GF-D8 (cell line): Measurements from ENCODE around the gene ADAT3.
A peak's percentile ranks its signal among the peaks of the same experiment; 100 is the strongest.
"Not testable (repeated sequence)": the region's sequence is repeated elsewhere in the genome, so short reads cannot be mapped to it uniquely, and the experiment has no call there.

ENCODE experiments used
- DNase-seq: peaks from one replicate; lab custom pipeline; 2025; lab: John Stamatoyannopoulos, UW

ADAT3 gene

DNA sequence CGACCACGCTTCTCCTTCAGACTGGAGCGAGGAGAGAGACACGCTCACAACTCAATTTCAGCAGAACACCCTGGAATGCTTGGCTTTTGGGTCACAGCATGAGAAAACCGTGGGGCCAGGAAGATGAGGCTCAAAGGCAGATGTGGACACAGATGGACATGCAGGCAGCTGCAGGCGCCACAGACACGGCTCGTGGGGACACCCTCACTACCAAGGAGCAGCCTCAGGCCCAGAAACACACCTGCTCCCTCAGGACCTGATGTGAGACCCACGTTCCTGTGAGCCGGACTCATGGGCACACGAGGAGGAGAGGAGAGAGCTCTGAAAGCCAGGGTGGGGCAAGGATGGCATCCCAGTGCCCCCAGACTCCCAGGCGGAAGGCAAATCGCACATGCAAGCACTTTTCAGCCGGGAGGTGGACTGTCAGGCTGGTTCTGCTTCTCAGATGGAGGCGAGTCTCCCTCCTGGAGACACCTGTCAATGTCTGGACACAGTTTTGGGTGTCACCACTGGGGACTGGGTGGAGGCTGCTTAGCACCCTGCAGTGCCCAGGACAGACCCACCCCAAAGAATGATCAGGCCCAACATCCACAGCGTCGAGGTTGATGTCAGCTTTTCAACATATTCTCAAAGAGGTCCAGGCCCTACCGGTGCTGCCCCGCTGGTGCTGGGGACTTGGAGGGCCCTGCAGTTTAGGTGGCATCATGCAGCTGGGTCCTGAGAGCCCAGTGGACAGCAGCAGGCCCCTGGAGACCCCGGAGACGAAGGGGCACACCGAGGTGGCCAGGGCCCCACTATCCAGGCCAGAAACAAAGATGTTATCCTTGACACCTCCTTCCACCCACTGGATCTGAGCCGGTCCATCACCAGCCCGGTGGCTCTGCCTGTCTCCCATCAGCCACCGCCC, 22.2 kb upstream of the ADAT3 start:
- DNase-seq = no peak

DNA sequence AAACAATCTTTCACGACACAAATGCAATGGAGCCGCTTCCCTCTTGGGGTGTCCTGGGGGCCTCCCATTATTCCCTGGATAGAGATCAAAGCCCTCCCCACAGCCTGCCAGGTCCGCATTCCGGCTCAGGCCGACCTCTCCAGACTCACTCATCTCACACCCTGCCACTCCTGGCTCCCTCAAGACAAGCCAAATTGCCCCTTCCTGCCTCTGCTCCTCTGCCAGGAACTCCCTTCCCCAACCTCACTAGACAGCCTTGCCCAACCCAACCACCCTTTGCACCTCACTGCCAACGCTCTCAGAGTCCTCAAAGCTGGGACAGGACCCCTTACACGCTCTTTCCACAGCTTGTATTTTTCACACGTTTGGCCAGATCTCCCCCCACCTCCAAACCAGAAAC, 21.4 kb upstream of the ADAT3 start:
- no peak for DNase-seq

DNA sequence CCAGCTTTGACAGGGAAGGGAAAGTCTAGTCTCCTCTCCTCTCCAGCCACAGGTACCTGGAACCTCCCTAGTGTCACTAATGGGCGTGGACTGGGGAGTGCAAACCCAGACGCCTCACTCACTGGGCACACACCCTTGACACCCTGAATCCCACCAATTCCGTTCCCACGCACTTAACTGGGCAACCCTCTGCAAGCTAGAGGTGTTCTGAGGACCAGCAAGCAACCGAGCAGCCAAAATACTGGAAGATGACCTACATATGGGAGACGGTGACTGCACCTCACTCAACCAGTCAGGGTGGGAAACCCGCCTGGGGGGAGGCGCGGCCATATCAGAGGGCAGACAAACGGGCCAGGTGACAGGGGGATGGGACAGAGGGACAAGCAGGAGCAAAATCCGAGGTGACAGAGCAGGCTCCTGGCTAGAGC, 20.9 kb upstream of the ADAT3 start:
- no peak for DNase-seq

- DNase-seq = no peak
Measured at GRCh38 chr19:1884719-1885334, 20.4 kb upstream of the ADAT3 start.

GRCh38 chr19:1885398-1886119, 19.6 kb upstream of the ADAT3 start, which contains the start of gene ABHD17A:
TSS of gene ABHD17A (minus strand) at chr19:1885496. CDS start at chr19:1881566, 3,930 bp downstream.
- peak; percentile 72 for DNase-seq

- not testable (repeated sequence) for DNase-seq
Measured at GRCh38 chr19:1886360-1886759, 18.8 kb upstream of the ADAT3 start.

- DNase-seq = no peak
Measured at GRCh38 chr19:1888385-1888784, 16.8 kb upstream of the ADAT3 start.

DNA sequence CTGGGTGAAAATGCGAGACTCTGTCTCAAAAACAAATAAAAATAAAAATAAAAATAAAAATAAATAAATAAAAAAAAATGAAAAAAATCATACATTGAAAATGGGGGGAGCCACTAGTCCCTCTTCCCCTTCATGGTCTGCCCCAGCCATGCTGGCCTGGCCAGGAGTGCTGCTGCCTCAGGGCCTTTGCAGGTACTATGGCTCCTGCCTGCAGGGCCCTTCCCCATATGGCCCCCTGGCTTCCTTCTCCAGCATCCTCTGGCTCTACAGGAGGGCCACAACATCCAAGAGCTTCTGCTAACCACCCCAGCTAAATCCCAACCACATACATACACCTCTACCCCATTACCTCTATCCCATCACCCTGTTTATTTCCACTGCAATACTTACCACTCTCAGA, 15.3 kb upstream of the ADAT3 start:
- no peak for DNase-seq

DNA sequence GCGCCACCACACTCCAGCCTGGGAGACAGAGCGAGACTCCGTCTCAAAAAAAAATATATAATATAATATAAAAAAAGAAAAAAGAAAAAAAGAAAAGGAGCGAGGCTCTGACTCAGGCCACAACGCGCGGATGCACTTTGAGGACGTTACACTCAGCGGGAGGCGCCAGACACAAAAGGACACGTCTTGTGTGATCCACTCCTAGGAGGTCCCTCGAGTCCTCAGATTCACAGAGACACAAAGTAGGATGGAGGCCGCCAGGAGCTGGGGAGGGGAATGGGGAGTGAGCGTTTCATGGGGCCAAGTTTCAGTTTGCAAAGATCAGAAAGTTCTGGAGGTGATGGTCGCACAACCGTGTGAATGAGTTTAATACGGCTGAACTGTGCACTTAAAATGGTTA, 11.4 kb upstream of the ADAT3 start:
- no peak for DNase-seq

- DNase-seq = no peak
Measured at GRCh38 chr19:1896508-1896907, 8.7 kb upstream of the ADAT3 start.

DNA sequence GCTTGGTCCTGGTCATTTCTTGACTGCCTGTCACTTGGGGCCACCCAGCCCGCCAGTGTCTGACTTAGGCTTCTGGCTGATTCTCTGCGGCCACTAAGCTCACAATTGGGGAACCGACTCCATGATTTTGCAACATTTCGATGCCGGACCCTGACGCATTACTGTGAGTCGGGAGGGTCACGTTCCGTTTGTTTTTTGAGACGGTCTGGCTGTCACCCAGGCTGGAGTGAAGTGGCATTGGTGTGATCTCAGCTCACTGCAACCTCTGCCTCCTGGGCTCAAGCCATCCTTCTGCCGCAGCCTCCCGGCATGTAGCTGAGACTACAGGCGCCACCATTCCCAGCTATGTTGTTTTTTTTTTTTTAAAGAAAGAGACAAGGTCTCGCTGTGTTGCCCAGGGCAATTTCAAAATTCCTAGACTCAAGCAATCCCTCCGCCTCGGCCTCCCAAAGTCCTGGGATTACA, 3.2 kb upstream of the ADAT3 start:
- no peak for DNase-seq

DNA sequence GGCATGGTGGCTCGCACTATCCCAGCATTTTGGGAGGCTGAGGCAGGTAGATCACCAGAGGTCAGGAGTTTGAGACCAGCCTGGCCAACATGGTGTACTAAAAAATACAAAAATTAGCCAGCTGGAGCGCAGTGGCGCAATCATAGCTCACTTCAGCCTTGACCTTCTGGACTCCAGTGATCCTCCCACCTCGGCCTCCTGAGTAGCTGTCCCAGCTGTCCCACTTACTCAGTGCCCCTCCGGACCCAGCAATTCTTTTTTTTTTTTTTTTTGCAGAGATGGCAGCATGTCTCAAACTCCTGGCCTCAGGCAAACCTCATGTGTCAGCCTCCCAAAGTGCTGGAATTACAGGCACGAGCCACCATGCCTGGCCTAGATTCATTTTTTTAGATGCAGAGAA, 2.3 kb upstream of the ADAT3 start:
- DNase-seq = no peak

DNA sequence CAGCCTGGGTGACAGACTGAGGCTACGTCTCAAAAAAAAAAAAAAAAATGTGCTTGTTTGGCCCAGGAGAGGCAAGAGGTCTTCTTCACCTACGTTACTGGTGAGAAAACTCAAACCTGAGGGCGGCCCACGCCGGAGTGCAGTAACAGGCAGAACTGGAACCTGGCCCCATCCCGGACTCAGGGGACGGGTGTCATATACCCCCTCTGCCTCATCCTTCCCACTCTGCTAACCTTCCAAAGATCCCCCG, 414 bp upstream of the ADAT3 start:
- no peak for DNase-seq

- no peak for DNase-seq
Measured at GRCh38 chr19:1905863-1906375, 720 bp downstream of the ADAT3 start.

DNA sequence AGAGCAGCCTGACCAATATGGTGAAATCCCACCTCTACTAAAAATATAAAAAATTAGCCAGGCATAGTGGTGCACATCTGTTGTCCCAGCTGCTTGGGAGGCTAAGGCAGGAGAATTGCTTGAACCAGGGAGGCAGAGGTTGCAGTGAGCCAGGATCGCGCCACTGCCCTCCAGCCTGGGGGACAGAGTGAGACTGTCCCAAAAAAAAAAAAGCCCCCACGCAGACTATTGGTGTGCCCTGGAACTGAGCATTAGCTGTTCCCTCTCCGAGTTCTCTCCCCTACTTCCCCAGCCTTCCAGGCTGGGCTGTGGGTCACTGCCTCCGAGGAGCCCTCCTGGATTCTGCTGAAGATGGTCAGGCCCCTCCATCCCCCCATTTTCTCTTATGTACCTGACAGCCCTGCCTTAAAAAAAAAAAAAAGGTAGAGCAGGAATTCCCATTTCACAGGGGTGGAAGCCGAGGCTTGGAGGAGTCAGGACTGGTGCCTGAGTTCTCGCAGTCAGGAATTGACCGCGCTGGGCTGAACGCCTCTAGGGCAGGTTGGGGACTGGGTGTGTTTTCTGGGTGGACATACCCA, 1.9 kb downstream of the ADAT3 start:
- DNase-seq = no peak

DNA sequence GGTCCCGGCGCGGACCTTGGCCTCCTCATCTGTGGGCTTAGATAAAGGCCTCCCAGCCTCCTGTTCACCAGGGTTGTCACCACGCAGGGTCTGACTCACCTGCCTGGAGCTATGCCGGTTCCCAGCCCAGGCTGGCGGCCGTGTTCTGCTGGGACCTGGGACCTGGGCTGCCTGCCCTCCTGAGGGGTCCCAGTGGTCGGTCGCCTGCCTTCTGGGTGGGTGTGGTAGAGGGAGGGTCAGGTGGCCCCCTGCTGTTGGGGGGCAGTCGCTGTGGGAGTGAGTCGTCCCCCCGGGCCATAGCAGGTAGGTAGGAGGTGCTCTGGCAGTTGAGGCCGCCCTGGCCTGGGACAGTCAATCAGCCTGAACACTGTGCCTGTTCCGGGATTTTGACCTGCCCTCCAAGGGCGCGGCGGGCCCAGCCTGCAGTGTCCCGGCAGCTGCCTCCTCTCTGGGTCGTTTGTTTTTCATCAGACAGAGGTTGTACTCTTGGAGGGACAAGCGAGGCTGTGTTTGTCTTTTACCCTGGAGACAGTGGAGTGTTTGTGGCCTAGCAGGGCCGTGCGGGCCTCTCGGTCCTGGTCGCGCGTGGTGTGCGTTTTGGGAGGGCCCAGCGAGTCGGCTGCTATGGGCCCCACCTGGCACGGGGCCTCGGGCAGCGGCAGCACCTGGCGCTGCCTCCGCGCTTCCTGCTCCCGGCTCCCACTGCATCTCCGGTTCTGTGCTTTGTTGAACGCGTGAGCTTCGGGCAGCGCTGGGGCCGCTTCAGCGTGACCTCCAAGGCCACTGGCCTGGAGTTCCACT, 2.6 kb downstream of the ADAT3 start:
- DNase-seq = no peak

GRCh38 chr19:1908364-1908678, 3.1 kb downstream of the ADAT3 start:
- no peak for DNase-seq

GRCh38 chr19:1909761-1910080, 4.5 kb downstream of the ADAT3 start:
- DNase-seq = no peak

DNA sequence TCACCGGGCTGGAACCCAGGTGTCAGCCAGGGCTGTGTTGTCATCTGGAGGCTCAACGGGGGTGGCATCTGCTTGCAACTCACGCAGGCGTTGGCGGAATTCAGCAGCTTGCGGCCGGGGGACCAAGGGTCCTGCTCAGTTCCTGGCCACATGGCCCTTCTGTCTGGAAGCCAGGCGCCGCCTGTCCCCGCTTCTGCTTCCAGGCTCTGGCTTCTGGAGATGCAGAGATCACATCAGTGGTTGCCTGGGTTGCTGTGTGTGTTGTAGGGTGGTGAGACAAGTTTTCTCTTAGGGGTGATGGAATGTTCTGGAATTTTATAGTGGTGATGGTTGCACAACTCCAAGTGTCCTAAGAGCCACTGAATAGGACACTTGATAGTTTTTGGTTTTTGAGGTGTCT, 5.0 kb downstream of the ADAT3 start:
- no peak for DNase-seq

DNA sequence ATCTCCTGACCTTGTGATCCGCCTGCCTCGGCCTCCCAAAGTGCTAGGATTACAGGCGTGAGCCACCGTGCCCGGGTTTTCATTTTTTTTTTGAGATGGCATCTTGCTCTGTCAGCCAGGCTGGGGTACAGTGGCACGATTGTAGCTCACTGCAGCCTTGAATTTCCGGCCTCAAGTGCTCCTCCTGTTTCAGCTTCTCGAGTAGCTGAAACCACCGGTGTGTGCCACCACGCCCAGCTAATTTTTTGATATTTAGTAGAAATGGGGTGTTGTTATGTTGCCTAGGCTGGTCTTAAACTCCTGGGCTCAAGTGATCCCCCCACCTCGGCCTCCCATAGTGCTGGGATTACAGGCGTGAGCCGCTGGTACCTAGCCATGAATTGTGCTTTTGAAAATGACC, 5.9 kb downstream of the ADAT3 start:
- DNase-seq = no peak

DNA sequence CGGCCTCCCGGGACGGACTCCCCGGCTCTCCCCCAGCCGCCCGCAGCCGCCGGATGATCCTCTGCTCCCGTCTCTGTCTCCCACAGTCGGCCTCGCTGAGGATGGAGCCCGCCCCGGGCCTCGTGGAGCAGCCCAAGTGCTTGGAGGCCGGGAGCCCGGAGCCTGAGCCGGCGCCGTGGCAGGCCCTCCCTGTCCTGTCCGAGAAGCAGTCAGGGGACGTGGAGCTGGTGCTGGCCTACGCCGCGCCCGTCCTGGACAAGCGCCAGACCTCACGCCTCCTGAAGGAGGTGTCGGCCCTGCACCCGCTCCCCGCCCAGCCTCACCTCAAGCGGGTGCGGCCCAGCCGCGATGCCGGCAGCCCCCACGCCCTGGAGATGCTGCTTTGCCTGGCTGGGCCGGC, 6.8 kb downstream of the ADAT3 start:
- DNase-seq = no peak
